ENCODE measurements around the gene BMP4. TPM values are rescaled to one million over a fixed set of nuclear protein-coding genes. Genes with fewer than 3 reads are reported as not detected.

BMP4 gene
- total RNA-seq, 1 donor = 7.6 TPM

GRCh38 chr14:53953828-53954550 lies 2.6 kb downstream of the BMP4 start:
- peak overlapping the region; percentile 72 for H2AFZ ChIP-seq (ENCODE audit: low read length)
- H3K27ac ChIP-seq (ENCODE audit: low read depth, low read length) = no peak overlapping the region
- peaks cover 89% of the 10 kb centered on the region for H3K27me3 ChIP-seq (ENCODE audit: insufficient read depth, low read length)
- no peaks in the 10 kb centered on the region for H3K36me3 ChIP-seq (ENCODE audit: insufficient read depth, low read length)
- peaks cover 13% of the 10 kb centered on the region for H3K4me1 ChIP-seq (ENCODE audit: insufficient read depth, low read length)
- no peaks in the 10 kb centered on the region for H3K79me2 ChIP-seq (ENCODE audit: insufficient read depth, low read length)
- TF ChIP-seq CTCF (IDR thresholded peaks at IDR 0.05; ENCODE audit: extremely low read depth, low read depth, low read length) = no peak
- DNase-seq (ENCODE audit: insufficient read length, low spot score, missing footprints) = peak; percentile 93
- peak overlapping the region; percentile 65 for H3K4me3 ChIP-seq (ENCODE audit: insufficient read depth, low read length)
- peaks cover 2% of the 10 kb centered on the region for H4K20me1 ChIP-seq (ENCODE audit: insufficient read depth, low read length)
- peak overlapping the region; percentile 89 for H3K4me2 ChIP-seq (ENCODE audit: insufficient read depth, low read length)
- no peaks in the 10 kb centered on the region for H3K9me3 ChIP-seq (ENCODE audit: low read depth, low read length)

GRCh38 chr14:53953002-53953827 lies 3.4 kb downstream of the BMP4 start:
- Histone ChIP-seq H3K36me3 (ENCODE audit: insufficient read depth, low read length) (no peaks in the 10 kb centered on the region), H4K20me1 (ENCODE audit: insufficient read depth, low read length) (peaks cover 2% of the 10 kb centered on the region), H3K27ac (ENCODE audit: low read depth, low read length) (no peak overlapping the region), H3K4me1 (ENCODE audit: insufficient read depth, low read length) (peaks cover 13% of the 10 kb centered on the region), H3K4me3 (ENCODE audit: insufficient read depth, low read length) (peak overlapping the region; percentile 65), H3K27me3 (ENCODE audit: insufficient read depth, low read length) (peaks cover 88% of the 10 kb centered on the region), H3K79me2 (ENCODE audit: insufficient read depth, low read length) (no peaks in the 10 kb centered on the region), H3K4me2 (ENCODE audit: insufficient read depth, low read length) (peak overlapping the region; percentile 89), H2AFZ (ENCODE audit: low read length) (peak overlapping the region; percentile 72), H3K9me3 (ENCODE audit: low read depth, low read length) (no peaks in the 10 kb centered on the region)
- peak; percentile 96 for DNase-seq (ENCODE audit: insufficient read length, low spot score, missing footprints)
- no peak for TF ChIP-seq CTCF (IDR thresholded peaks at IDR 0.05; ENCODE audit: extremely low read depth, low read depth, low read length)

- Histone ChIP-seq H3K27me3 (ENCODE audit: insufficient read depth, low read length) (peaks cover 86% of the 10 kb centered on the region), H2AFZ (ENCODE audit: low read length) (peak overlapping the region; percentile 69), H3K4me1 (ENCODE audit: insufficient read depth, low read length) (peaks cover 13% of the 10 kb centered on the region), H3K4me3 (ENCODE audit: insufficient read depth, low read length) (peak overlapping the region; percentile 65), H4K20me1 (ENCODE audit: insufficient read depth, low read length) (peaks cover 2% of the 10 kb centered on the region), H3K79me2 (ENCODE audit: insufficient read depth, low read length) (no peaks in the 10 kb centered on the region), H3K4me2 (ENCODE audit: insufficient read depth, low read length) (peak overlapping the region; percentile 89), H3K36me3 (ENCODE audit: insufficient read depth, low read length) (no peaks in the 10 kb centered on the region), H3K27ac (ENCODE audit: low read depth, low read length) (no peak overlapping the region), H3K9me3 (ENCODE audit: low read depth, low read length) (no peaks in the 10 kb centered on the region)
- DNase-seq (ENCODE audit: insufficient read length, low spot score, missing footprints) = no peak
- no peak for TF ChIP-seq CTCF (IDR thresholded peaks at IDR 0.05; ENCODE audit: extremely low read depth, low read depth, low read length)
Measured at GRCh38 chr14:53952533-53952932, 4.1 kb downstream of the BMP4 start.
